ENCODE measurements around the gene NUDCD3.

The NUDCD3 gene

GRCh38 chr7:44490351-44491200 is at the start of gene NUDCD3:
NUDCD3 (minus strand) TSS chr7:44490658; CDS start chr7:44490600, 58 bp downstream.
- peak within 1 kb of the TSS; percentile 76 for H3K4me3 ChIP-seq (ENCODE audit: low read depth, low read length)
- TF ChIP-seq CTCF (IDR thresholded peaks at IDR 0.05; ENCODE audit: low read depth, low read length, missing control alignments) = peak; percentile 46
- H3K27me3 ChIP-seq (replicated peaks) = no peaks in the 10 kb centered on the region
- H3K27ac ChIP-seq = peak within 1 kb of the TSS; percentile 99
- DNase-seq = peak; percentile 73
- in situ Hi-C loops (cut with HindIII; ENCODE audit: low pct_ligation_motif_present, low sequenced_read_pairs) = loop anchor here (25.0 kb wide), 1 partner anchor 253 kb away; no protein-coding TSS in a partner anchor
- H3K36me3 ChIP-seq (replicated peaks) = no peaks in the 10 kb centered on the region

GRCh38 chr7:44539669-44540506 is 49.4 kb upstream of the NUDCD3 start:
- H3K27me3 ChIP-seq (replicated peaks) = no peaks in the 10 kb centered on the region
- H3K4me3 ChIP-seq (ENCODE audit: low read depth, low read length) = no peak overlapping the region
- no peaks in the 10 kb centered on the region for H3K36me3 ChIP-seq (replicated peaks)
- no peak overlapping the region for H3K27ac ChIP-seq
- no peak for DNase-seq
- no peak for TF ChIP-seq CTCF (IDR thresholded peaks at IDR 0.05; ENCODE audit: low read depth, low read length, missing control alignments)
- in situ Hi-C loops (cut with HindIII; ENCODE audit: low pct_ligation_motif_present, low sequenced_read_pairs) = no loop called here

- in situ Hi-C loops (cut with HindIII; ENCODE audit: low pct_ligation_motif_present, low sequenced_read_pairs) = no loop called here
- TF ChIP-seq CTCF (IDR thresholded peaks at IDR 0.05; ENCODE audit: low read depth, low read length, missing control alignments) = no peak
Observed at GRCh38 chr7:44538798-44539668, 48.6 kb upstream of the NUDCD3 start.

GRCh38 chr7:44538093-44538797 is 47.8 kb upstream of the NUDCD3 start:
- H3K27me3 ChIP-seq (replicated peaks) = no peaks in the 10 kb centered on the region
- no peaks in the 10 kb centered on the region for H3K36me3 ChIP-seq (replicated peaks)
- in situ Hi-C loops (cut with HindIII; ENCODE audit: low pct_ligation_motif_present, low sequenced_read_pairs) = no loop called here
- H3K27ac ChIP-seq = no peak overlapping the region
- TF ChIP-seq CTCF (IDR thresholded peaks at IDR 0.05; ENCODE audit: low read depth, low read length, missing control alignments) = no peak
- H3K4me3 ChIP-seq (ENCODE audit: low read depth, low read length) = no peak overlapping the region
- no peak for DNase-seq

More at GRCh38 chr7:44538798-44539668, 48.6 kb upstream of the NUDCD3 start:
- DNase-seq = no peak
- Histone ChIP-seq H3K27me3 (replicated peaks) (no peaks in the 10 kb centered on the region), H3K27ac (no peak overlapping the region), H3K36me3 (replicated peaks) (no peaks in the 10 kb centered on the region), H3K4me3 (ENCODE audit: low read depth, low read length) (no peak overlapping the region)

- no peaks in the 10 kb centered on the region for H3K27me3 ChIP-seq (replicated peaks)
- TF ChIP-seq CTCF (IDR thresholded peaks at IDR 0.05; ENCODE audit: low read depth, low read length, missing control alignments) = no peak
Observed at GRCh38 chr7:44537442-44537841, 47.0 kb upstream of the NUDCD3 start.

More at GRCh38 chr7:44537442-44537841, 47.0 kb upstream of the NUDCD3 start:
- Histone ChIP-seq H3K36me3 (replicated peaks) (no peaks in the 10 kb centered on the region), H3K27ac (no peak overlapping the region), H3K4me3 (ENCODE audit: low read depth, low read length) (no peak overlapping the region)
- in situ Hi-C loops (cut with HindIII; ENCODE audit: low pct_ligation_motif_present, low sequenced_read_pairs) = no loop called here
- no peak for DNase-seq
